Measurements from ENCODE around the gene KIAA1671. TPM values are rescaled to one million over a fixed set of nuclear protein-coding genes. Genes with fewer than 3 reads are reported as not detected.

Gene KIAA1671
- total RNA-seq, 2 experiments from 2014 or later, result 6.5 to 6.8 TPM

DNA sequence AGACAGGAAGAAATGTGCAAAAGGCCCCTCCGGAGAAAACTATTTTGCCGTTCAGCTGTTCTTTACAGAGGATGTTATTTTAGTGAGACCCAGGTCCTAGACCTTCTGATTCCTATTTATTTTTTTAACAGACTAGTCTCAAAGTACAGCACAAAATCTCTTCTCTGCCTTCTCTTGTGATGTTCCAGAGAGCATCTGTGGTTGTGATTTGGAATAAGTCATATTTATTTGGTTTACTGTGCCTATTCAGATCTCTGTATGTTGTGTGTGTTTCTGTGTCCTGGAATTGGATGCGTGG lies 26.1 kb upstream of the KIAA1671 start:
- H3K4me3 Mint-ChIP-seq, result no peak overlapping the region

DNA sequence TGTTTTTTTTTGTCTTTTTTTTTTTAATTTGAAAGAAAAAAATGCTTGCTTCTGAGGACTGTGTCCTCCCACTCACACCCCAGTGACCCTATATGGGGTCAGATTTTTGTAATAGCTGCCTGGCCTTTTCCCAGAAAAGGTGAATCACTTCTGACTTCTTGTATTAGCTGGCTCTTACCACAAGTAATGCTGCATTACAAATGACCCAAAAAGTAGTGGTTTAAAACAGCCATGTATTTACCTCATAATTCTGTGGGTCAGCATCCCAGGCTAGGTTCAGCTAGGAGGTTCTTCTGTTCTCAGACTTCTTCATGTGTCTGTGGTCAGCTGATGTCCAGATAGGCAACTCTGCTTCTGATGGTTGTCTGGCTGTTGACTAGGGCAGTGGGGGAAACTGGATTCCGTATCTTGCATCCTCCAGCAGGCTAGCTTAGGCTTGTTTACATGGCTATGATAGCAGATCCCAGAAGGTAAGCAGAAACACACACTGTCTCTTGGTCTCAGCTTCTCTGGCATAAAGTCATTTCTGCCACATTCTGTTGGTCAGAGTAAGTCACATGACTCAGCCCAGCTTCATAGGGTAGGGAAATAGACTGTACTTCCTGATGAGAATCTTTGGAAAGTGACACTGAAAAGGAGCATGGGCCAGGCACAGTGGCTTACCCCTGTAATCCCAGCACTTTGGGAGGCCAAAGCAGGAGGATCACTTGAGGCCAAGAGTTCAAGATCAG lies 25.5 kb upstream of the KIAA1671 start:
- Mint-ChIP-seq H3K27me3 (peaks cover 13% of the 10 kb centered on the region), H3K9me3 (no peaks in the 10 kb centered on the region), H3K4me3 (no peak overlapping the region), H3K27ac (no peak overlapping the region), H3K36me3 (ENCODE audit: low read depth) (no peaks in the 10 kb centered on the region), H3K4me1 (ENCODE audit: low read depth) (peaks cover 2% of the 10 kb centered on the region)
- ATAC-seq (no peak), DNase-seq (no peak)
- intact Hi-C loops (cut with micrococcal nuclease), result no loop called here
- POLR2A ChIA-PET, result no interaction called here
- TF ChIP-seq, protein P1, sequence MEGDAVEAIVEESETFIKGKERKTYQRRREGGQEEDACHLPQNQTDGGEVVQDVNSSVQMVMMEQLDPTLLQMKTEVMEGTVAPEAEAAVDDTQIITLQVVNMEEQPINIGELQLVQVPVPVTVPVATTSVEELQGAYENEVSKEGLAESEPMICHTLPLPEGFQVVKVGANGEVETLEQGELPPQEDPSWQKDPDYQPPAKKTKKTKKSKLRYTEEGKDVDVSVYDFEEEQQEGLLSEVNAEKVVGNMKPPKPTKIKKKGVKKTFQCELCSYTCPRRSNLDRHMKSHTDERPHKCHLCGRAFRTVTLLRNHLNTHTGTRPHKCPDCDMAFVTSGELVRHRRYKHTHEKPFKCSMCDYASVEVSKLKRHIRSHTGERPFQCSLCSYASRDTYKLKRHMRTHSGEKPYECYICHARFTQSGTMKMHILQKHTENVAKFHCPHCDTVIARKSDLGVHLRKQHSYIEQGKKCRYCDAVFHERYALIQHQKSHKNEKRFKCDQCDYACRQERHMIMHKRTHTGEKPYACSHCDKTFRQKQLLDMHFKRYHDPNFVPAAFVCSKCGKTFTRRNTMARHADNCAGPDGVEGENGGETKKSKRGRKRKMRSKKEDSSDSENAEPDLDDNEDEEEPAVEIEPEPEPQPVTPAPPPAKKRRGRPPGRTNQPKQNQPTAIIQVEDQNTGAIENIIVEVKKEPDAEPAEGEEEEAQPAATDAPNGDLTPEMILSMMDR (IDR thresholded peaks at IDR 0.05), result no peak
- CTCF ChIA-PET, result interaction anchor here (0.9 to 2.0 kb wide), 3 partner anchors 11 to 122 kb away, joined by 3 to 7 read pairs (median 4); no protein-coding TSS in a partner anchor

More for the DNA sequence above, 26.1 kb upstream of the KIAA1671 start:
- CTCF ChIA-PET, result interaction anchor here (1.5 to 2.0 kb wide), 3 partner anchors 11 to 123 kb away, joined by 4 to 7 read pairs (median 4); no protein-coding TSS in a partner anchor
- POLR2A ChIA-PET, result no interaction called here
- no peak for DNase-seq
- no peak for ATAC-seq
- TF ChIP-seq, protein P1 (IDR thresholded peaks at IDR 0.05), result no peak
- Mint-ChIP-seq H3K36me3 (ENCODE audit: low read depth) (no peaks in the 10 kb centered on the region), H3K27ac (no peak overlapping the region), H3K9me3 (no peaks in the 10 kb centered on the region), H3K4me1 (ENCODE audit: low read depth) (peaks cover 2% of the 10 kb centered on the region), H3K27me3 (peaks cover 13% of the 10 kb centered on the region)
- intact Hi-C loops (cut with micrococcal nuclease), result no loop called here

DNA sequence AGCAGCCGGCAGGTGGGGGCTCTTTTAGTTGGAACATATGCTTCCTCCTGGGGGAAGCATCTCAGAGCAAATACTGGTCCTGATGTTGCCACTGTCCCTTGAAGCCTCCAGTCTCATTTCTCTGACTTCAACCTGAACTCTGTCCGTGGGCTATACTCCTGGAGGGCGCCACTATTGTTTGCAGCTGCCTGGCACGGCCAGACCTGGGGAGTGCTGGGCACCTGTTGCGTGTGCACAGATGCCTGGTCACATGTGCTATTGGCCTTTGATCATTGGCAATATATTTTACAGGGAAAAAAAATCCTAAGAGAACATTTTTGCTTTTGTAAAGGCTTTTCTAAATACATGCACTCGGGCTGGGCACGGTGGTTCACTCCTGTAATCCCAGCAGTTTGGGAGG lies 24.2 kb upstream of the KIAA1671 start:
- POLR2A ChIA-PET, result no interaction called here
- no peak for DNase-seq
- Mint-ChIP-seq H3K9me3 (no peaks in the 10 kb centered on the region), H3K4me1 (ENCODE audit: low read depth) (peaks cover 2% of the 10 kb centered on the region), H3K27me3 (peaks cover 15% of the 10 kb centered on the region), H3K4me3 (no peak overlapping the region), H3K27ac (no peak overlapping the region), H3K36me3 (ENCODE audit: low read depth) (no peaks in the 10 kb centered on the region)
- TF ChIP-seq, protein P1 (IDR thresholded peaks at IDR 0.05), result no peak
- intact Hi-C loops (cut with micrococcal nuclease), result no loop called here
- ATAC-seq, result no peak
- CTCF ChIA-PET, result interaction anchor here (2.0 kb wide), 1 partner anchor 9 kb away, joined by 7 read pairs; no protein-coding TSS in a partner anchor

DNA sequence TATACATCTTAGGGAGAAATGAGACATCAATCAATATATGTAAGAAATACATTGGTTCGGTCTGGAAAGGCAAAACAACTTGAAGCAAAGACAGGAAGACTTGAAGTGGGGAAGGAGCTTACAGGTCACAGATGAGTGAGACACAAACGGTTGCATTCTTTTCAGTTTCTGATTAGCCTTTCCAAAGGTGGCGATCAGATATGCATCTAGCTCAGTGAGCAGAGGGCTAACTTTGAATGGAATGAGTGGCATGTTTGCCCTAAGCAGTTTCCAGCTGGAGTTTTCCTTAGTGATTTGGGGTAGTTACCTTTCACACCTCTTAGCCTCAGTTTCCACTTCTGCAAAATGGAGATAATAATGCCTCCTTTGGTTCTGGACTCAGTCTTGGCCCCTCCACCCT lies 21.8 kb upstream of the KIAA1671 start:
- H3K4me1 Mint-ChIP-seq (ENCODE audit: low read depth), result peaks cover 2% of the 10 kb centered on the region
- ChIA-PET CTCF (interaction anchor here (1.0 to 2.6 kb wide), 5 partner anchors 8 to 272 kb away, joined by 3 to 12 read pairs (median 5); no protein-coding TSS in a partner anchor), POLR2A (interaction anchor here (0.9 kb wide), 1 partner anchor 12 kb away, joined by 4 read pairs; no protein-coding TSS in a partner anchor)
- H3K4me3 Mint-ChIP-seq, result no peak overlapping the region
- TF ChIP-seq, protein P1 (IDR thresholded peaks at IDR 0.05), result no peak
- intact Hi-C loops (cut with micrococcal nuclease), result no loop called here
- H3K27me3 Mint-ChIP-seq, result peaks cover 14% of the 10 kb centered on the region
- no peaks in the 10 kb centered on the region for H3K9me3 Mint-ChIP-seq
- H3K36me3 Mint-ChIP-seq (ENCODE audit: low read depth), result no peaks in the 10 kb centered on the region
- H3K27ac Mint-ChIP-seq, result no peak overlapping the region
- no peak for ATAC-seq
- DNase-seq, result no peak

DNA sequence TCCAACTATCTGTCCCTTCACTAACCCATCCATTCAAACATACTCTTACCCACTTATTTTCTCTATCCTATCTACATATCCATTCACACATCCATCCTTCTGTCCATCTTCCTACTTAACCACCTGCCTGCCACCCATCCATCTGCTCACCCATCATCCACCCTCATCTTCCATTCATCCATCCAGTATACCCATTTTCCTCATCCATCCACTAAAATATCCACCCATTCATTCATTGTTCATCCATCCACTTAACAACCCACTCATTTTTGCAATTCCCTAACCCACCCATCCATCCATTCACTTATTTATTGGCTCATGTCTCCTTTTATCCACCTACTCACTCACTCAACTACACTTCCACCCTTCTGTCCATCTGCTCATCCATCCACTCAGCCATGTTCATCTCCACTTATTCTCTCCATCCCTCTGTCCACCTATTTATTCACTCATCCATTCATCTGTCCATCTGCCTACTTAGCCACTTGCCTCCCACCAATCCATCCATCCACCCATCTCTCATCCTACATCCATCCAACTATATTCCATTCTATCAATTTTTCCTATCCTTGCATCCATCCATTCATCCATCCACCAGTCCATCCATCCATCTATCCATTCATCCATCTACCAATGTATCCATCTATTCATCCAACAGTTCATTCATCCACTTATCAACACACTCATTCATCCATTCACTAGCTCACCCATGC lies 16.6 kb upstream of the KIAA1671 start:
- no peaks in the 10 kb centered on the region for H3K9me3 Mint-ChIP-seq
- H3K4me1 Mint-ChIP-seq (ENCODE audit: low read depth), result no peaks in the 10 kb centered on the region
- TF ChIP-seq, protein P1 (IDR thresholded peaks at IDR 0.05), result no peak
- DNase-seq (no peak), ATAC-seq (no peak)
- H3K4me3 Mint-ChIP-seq, result no peak overlapping the region
- intact Hi-C loops (cut with micrococcal nuclease), result loop anchor here (5.0 kb wide), 1 partner anchor 116 kb away; no protein-coding TSS in a partner anchor
- H3K27ac Mint-ChIP-seq, result no peak overlapping the region
- peaks cover 5% of the 10 kb centered on the region for H3K27me3 Mint-ChIP-seq
- POLR2A ChIA-PET, result no interaction called here
- H3K36me3 Mint-ChIP-seq (ENCODE audit: low read depth), result no peaks in the 10 kb centered on the region
- CTCF ChIA-PET, result interaction anchor here (6.2 kb wide), 1 partner anchor 115 kb away, joined by 109 read pairs; no protein-coding TSS in a partner anchor
